Kidney (tissue), 14 donors: ENCODE results near the gene METTL26. TPM values are rescaled to one million over a fixed set of nuclear protein-coding genes. Genes with fewer than 3 reads are reported as not detected.

Source experiments
- DNase-seq, 5 donors: peaks; one replicate each; pipeline ENCODE4 v3.0.0-alpha.2; 2013 to 2020
- FAIRE-seq: peaks from 2 replicates; lab custom pipeline; 2012; peaks lifted over from hg19 to GRCh38; lab: Jason Lieb, UNC
- H3K27ac ChIP-seq, 2 donors: one replicate each; pipeline ENCODE4 v1.7.0; 2013; ENCODE audit warnings: low read depth in 2 of 2, low read length in 2 of 2, inconsistent platforms in 1 of 2
- H3K27me3 ChIP-seq: one replicate; pipeline ENCODE4 v1.7.1; 2013; ENCODE audit warnings: low read length, inconsistent platforms; ENCODE audit not compliant: control insufficient read depth, insufficient read depth
- H3K36me3 ChIP-seq, 3 donors: one replicate each; pipeline versions ENCODE4 v1.7.0 to v1.7.1; 2013; ENCODE audit warnings: low read length in 3 of 3, control low read depth in 1 of 3, inconsistent platforms in 1 of 3; ENCODE audit not compliant: insufficient read depth in 3 of 3, control insufficient read depth in 2 of 3
- H3K4me1 ChIP-seq, 3 donors: one replicate each; pipeline versions ENCODE4 v1.7.0 to v1.7.1; 2013; ENCODE audit warnings: low read length in 3 of 3, inconsistent platforms in 1 of 3, low read depth in 1 of 3; ENCODE audit not compliant: control insufficient read depth in 2 of 3, insufficient read depth in 2 of 3
- H3K4me3 ChIP-seq, 3 donors: one replicate each; pipeline versions ENCODE4 v1.7.0 to v1.8.1; 2013; ENCODE audit warnings: low read length in 3 of 3, control low read depth in 1 of 3, inconsistent platforms in 1 of 3
- H3K9ac ChIP-seq, 3 donors: one replicate each; pipeline versions ENCODE4 v1.7.0 to v1.7.1; 2013; ENCODE audit warnings: low read length in 3 of 3, control low read depth in 1 of 3, inconsistent platforms in 1 of 3
- H3K9me3 ChIP-seq, 3 donors: one replicate each; pipeline versions ENCODE4 v1.7.0 to v1.7.1; 2013; ENCODE audit warnings: low read length in 3 of 3, control low read depth in 1 of 3, inconsistent platforms in 1 of 3; ENCODE audit not compliant: control insufficient read depth in 2 of 3, insufficient read depth in 1 of 3
- intact Hi-C: fragments of 100-400 bp; cut with DNase I; formaldehyde crosslinking; loops from one replicate; pipeline ENCODE4 v1.11.1; 2022
- polyA plus RNA-seq: library from polyadenylated mRNA; stranded (reverse); fragments of 350-450 nt; fragmentation: Illumina TruSeq; extraction: RNeasy Lipid Tissue Mini Kit (QIAGEN cat#74804); gene quantifications from one replicate; pipeline ENCODE4 v1.2.3, GENCODE V29; 2014; ENCODE audit warnings: low read depth, low replicate concordance; ENCODE audit not compliant: insufficient read depth
- total RNA-seq: library from RNA; stranded (reverse); fragmentation: NEBNext Ultra II Directional; extraction: Animal tissue kit (Norgen Biotek cat#: 25700); gene quantifications from one replicate; pipeline ENCODE4 v1.2.1, GENCODE V29; 2021
- TF ChIP-seq, protein P1 (sequence below): IDR thresholded peaks from 3 replicates; pipeline ENCODE4 v1.5.1; 2012; ENCODE audit warnings: mild to moderate bottlenecking, moderate library complexity, borderline replicate concordance; ENCODE audit not compliant: insufficient read depth; ENCODE audit errors: extremely low read depth
- donor health status: control.
- donor health status: control.
- donor health status: control.
- donor health status: control.
- donor health status: control.
- donor health status: DM: yes; HTN: yes; CAD: no.
- donor health status: Normal renal cell carcinoma (clear cell type).

METTL26 gene
- total and polyA plus RNA-seq, 2 donors from 2014 or later, result 44.2 to 183 TPM

DNA sequence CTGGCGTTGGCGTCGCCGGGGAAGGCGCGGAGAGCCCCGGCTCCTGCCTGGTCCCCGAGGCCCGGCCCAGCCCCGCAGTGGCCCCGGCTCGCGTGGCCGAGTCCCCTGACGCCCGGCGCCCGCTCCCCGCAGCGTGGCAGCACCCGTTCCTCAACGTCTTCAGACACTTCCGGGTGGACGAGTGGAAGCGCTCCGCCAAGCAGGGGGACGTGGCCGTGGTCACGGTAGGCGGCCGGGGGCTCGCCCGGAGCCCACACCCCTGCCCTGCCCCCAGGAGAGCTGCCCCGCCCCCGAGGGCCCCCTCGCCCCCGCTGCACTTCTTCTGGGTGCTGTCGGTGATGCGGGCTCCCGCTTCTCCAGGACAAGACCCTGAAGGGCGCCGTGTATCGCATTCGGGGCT lies 13.5 kb upstream of the METTL26 start:
- no peaks in the 10 kb centered on the region for H3K9me3 ChIP-seq
- no peak overlapping the region for H3K27ac ChIP-seq
- no peak for DNase-seq
- intact Hi-C loops, result no loop called here
- TF ChIP-seq, protein P1, sequence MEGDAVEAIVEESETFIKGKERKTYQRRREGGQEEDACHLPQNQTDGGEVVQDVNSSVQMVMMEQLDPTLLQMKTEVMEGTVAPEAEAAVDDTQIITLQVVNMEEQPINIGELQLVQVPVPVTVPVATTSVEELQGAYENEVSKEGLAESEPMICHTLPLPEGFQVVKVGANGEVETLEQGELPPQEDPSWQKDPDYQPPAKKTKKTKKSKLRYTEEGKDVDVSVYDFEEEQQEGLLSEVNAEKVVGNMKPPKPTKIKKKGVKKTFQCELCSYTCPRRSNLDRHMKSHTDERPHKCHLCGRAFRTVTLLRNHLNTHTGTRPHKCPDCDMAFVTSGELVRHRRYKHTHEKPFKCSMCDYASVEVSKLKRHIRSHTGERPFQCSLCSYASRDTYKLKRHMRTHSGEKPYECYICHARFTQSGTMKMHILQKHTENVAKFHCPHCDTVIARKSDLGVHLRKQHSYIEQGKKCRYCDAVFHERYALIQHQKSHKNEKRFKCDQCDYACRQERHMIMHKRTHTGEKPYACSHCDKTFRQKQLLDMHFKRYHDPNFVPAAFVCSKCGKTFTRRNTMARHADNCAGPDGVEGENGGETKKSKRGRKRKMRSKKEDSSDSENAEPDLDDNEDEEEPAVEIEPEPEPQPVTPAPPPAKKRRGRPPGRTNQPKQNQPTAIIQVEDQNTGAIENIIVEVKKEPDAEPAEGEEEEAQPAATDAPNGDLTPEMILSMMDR, result no peak
- H3K36me3 ChIP-seq, result no peaks in the 10 kb centered on the region
- no peaks in the 10 kb centered on the region for H3K27me3 ChIP-seq
- no peak for FAIRE-seq
- peak overlapping the region in 1 of 3 donors; percentile 46 for H3K9ac ChIP-seq
- peaks cover 0 to 34% (median 12%) of the 10 kb centered on the region in 3 donors for H3K4me1 ChIP-seq
- peak overlapping the region in 2 of 3 donors; percentile 29 to 56 for H3K4me3 ChIP-seq

GRCh38 chr16:648781-649589 lies 12.9 kb upstream of the METTL26 start, which contains the start of gene WDR90:
Gene WDR90, plus strand, starts transcription at chr16:649365. Its CDS starts 52 bp downstream, at chr16:649417.
- intact Hi-C loops, result no loop called here
- DNase-seq (peak; percentile 92 to 98 (median 95)), FAIRE-seq (no peak)
- no peaks in the 10 kb centered on the region for H3K36me3 ChIP-seq
- H3K4me3 ChIP-seq, result peak within 1 kb of the TSS; percentile 42 to 56 (median 55)
- peak within 1 kb of the TSS in 2 of 3 donors; percentile 52 to 54 for H3K9ac ChIP-seq
- TF ChIP-seq, protein P1, result peak; percentile 1
- H3K27ac ChIP-seq, result peak within 1 kb of the TSS; percentile 68 to 78
- H3K27me3 ChIP-seq, result no peaks in the 10 kb centered on the region
- no peaks in the 10 kb centered on the region for H3K9me3 ChIP-seq
- H3K4me1 ChIP-seq, result peaks cover 0 to 37% (median 12%) of the 10 kb centered on the region in 3 donors

- no peak for DNase-seq
- H3K27me3 ChIP-seq, result no peaks in the 10 kb centered on the region
- no peaks in the 10 kb centered on the region for H3K9me3 ChIP-seq
- FAIRE-seq, result no peak
- peaks cover 0 to 37% (median 12%) of the 10 kb centered on the region in 3 donors for H3K4me1 ChIP-seq
- TF ChIP-seq, protein P1, result no peak
- no peaks in the 10 kb centered on the region for H3K36me3 ChIP-seq
- intact Hi-C loops, result no loop called here
- H3K9ac ChIP-seq, result peak overlapping the region in 2 of 3 donors; percentile 52 to 54
- H3K27ac ChIP-seq, result peak overlapping the region; percentile 68 to 78
- H3K4me3 ChIP-seq, result peak overlapping the region; percentile 42 to 56 (median 55)
Observed at GRCh38 chr16:648071-648780, 12.1 kb upstream of the METTL26 start.
